MM.1S (cell line): ENCODE data around the gene HGF.

Experiments
- DNase-seq: peaks from one replicate; pipeline ENCODE4 v3.0.0-alpha.2; 2015
- H2AFZ ChIP-seq: fragments of 300-600 bp; sonication (generic); 2 replicates; pipeline ENCODE4 v1.6.0; 2016; ENCODE audit warnings: antibody characterized with exemption, low read length
- H3F3A ChIP-seq: fragments of 300-600 bp; sonication (generic); 2 replicates; pipeline ENCODE4 v1.6.1; 2016; ENCODE audit warnings: mild to moderate bottlenecking, antibody characterized with exemption, low read length, moderate library complexity, mixed read lengths; ENCODE audit not compliant: insufficient read depth
- H3K27ac ChIP-seq: fragments of 300-600 bp; sonication (generic); 2 replicates; pipeline ENCODE4 v1.5.1; 2016; ENCODE audit warnings: mild to moderate bottlenecking, low read length
- H3K27me3 ChIP-seq: fragments of 300-600 bp; sonication (generic); replicated peaks from 2 replicates; pipeline ENCODE4 v1.6.0; 2016; ENCODE audit warnings: low read length; ENCODE audit not compliant: insufficient read depth
- H3K36me3 ChIP-seq: fragments of 300-600 bp; sonication (generic); replicated peaks from 2 replicates; pipeline ENCODE4 v1.6.1; 2016; ENCODE audit warnings: mild to moderate bottlenecking, low read length, mixed read lengths; ENCODE audit not compliant: insufficient read depth
- H3K4me1 ChIP-seq: fragments of 300-600 bp; sonication (generic); 2 replicates; pipeline ENCODE4 v1.6.1; 2016; ENCODE audit warnings: low read length, mixed read lengths
- H3K4me2 ChIP-seq: fragments of 300-600 bp; sonication (generic); 2 replicates; pipeline ENCODE4 v1.6.0; 2016; ENCODE audit warnings: low read depth, low read length
- H3K4me3 ChIP-seq: fragments of 300-600 bp; sonication (generic); 2 replicates; pipeline ENCODE4 v1.5.1; 2016; ENCODE audit warnings: low read length, mixed read lengths
- H3K79me2 ChIP-seq: fragments of 300-600 bp; sonication (generic); 2 replicates; pipeline ENCODE4 v1.6.1; 2016; ENCODE audit warnings: mixed run types, low read length, mixed read lengths
- H3K9ac ChIP-seq: fragments of 300-600 bp; sonication (generic); 2 replicates; pipeline ENCODE4 v1.6.1; 2016; ENCODE audit warnings: low read length, mixed read lengths
- H3K9me2 ChIP-seq: fragments of 300-600 bp; sonication (generic); replicated peaks from 2 replicates; pipeline ENCODE4 v1.6.1; 2016; ENCODE audit warnings: mild to moderate bottlenecking, low read length, mixed read lengths; ENCODE audit not compliant: insufficient read depth
- H3K9me3 ChIP-seq: fragments of 300-600 bp; sonication (generic); replicated peaks from 2 replicates; pipeline ENCODE4 v1.6.1; 2016; ENCODE audit warnings: mild to moderate bottlenecking, low read length, mixed read lengths; ENCODE audit not compliant: insufficient read depth
- H4K20me1 ChIP-seq: fragments of 300-600 bp; sonication (generic); 2 replicates; pipeline ENCODE4 v1.6.1; 2016; ENCODE audit warnings: mild to moderate bottlenecking, low read length, moderate library complexity, mixed read lengths; ENCODE audit not compliant: insufficient read depth
- CTCF ChIP-seq: fragments of 300-600 bp; sonication (generic); IDR thresholded peaks from 2 replicates; pipeline ENCODE4 v1.5.1; 2016; ENCODE audit warnings: antibody characterized with exemption, low read length, mixed read lengths
- EZH2 ChIP-seq: fragments of 300-600 bp; sonication (generic); optimal IDR thresholded peaks from 2 replicates; pipeline ENCODE3; 2017; ENCODE audit warnings: low read depth, mild to moderate bottlenecking, antibody characterized with exemption, low read length, mixed read lengths
- EZH2phosphoT487 ChIP-seq: fragments of 300-600 bp; sonication (generic); IDR thresholded peaks from 2 replicates; pipeline ENCODE4 v1.6.1; 2018; ENCODE audit warnings: antibody characterized with exemption, low read length

Gene HGF

DNA sequence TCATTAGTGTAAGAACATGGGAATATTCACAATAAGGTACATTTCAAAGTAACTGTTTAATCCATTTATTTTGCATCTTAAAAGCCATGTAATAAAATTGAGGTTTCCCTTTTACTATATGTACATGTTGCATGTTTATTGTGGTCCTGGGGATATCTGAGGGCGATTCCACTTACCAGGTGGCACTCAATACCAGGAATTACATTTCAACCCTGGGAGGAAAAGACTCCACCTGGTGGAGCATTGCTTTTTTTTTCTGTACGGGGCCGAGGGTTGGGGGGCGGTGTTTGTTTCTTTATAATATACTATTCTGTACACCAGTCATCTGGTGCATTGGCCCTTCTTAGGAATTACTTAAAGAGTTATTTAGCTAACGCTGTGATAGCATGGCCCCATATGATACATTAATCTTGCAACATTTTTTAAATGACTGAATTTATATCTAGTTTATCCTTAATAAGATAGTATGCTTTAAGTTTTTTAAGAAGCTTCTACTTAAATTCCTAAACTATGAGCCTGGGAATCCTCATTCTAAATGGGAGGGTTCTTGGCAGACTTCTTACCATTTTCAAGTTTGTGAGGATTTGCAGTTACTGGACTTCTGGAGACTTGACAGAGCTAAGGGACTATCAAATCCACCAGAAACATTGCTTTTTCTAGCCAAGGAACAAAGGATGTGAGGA lies 7.2 kb upstream of the HGF start:
- Histone ChIP-seq H3F3A (no peaks in the 10 kb centered on the region), H4K20me1 (no peaks in the 10 kb centered on the region), H3K36me3 (no peaks in the 10 kb centered on the region), H3K9me3 (no peaks in the 10 kb centered on the region), H3K79me2 (no peaks in the 10 kb centered on the region), H3K27me3 (no peaks in the 10 kb centered on the region), H3K4me3 (no peak overlapping the region), H3K4me1 (peaks cover 13% of the 10 kb centered on the region), H3K9me2 (no peaks in the 10 kb centered on the region), H3K4me2 (peak overlapping the region; percentile 24; the same call in 1 of the 2 replicates), H3K27ac (no peak overlapping the region), H3K9ac (no peak overlapping the region), H2AFZ (peak overlapping the region; percentile 52)
- no peak for DNase-seq
- TF ChIP-seq EZH2 (no peak), CTCF (no peak), EZH2phosphoT487 (no peak)

DNA sequence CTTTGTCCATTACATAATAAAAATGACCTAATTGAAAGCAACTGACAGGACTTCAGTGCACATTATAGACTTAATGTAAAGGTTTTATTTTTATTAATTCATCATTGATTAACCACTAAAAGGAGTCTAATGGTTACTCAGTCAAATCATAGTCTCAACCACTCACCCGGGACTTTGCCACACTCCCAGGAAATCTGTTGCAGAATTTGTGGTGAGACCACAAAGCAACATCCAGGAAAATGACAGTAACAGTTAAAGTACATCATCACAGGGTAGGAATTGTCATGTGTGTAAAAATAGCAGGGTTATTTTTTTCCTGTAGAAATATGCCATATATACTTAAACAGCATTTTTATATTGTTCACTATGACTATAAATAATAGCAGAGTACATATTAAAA lies 6.3 kb upstream of the HGF start:
- Histone ChIP-seq H3K36me3 (no peaks in the 10 kb centered on the region), H4K20me1 (no peaks in the 10 kb centered on the region), H3K9me3 (no peaks in the 10 kb centered on the region), H3K4me2 (peak overlapping the region; percentile 24), H3K4me1 (peaks cover 13% of the 10 kb centered on the region), H3K4me3 (no peak overlapping the region), H3K27me3 (no peaks in the 10 kb centered on the region), H2AFZ (peak overlapping the region; percentile 52), H3K27ac (no peak overlapping the region), H3K79me2 (no peaks in the 10 kb centered on the region), H3K9ac (no peak overlapping the region), H3K9me2 (no peaks in the 10 kb centered on the region), H3F3A (no peaks in the 10 kb centered on the region)
- no peak for DNase-seq
- TF ChIP-seq EZH2phosphoT487 (no peak), EZH2 (no peak), CTCF (no peak)

- Histone ChIP-seq H3K4me1 (peaks cover 13% of the 10 kb centered on the region), H3F3A (no peaks in the 10 kb centered on the region), H3K9ac (no peak overlapping the region), H3K4me3 (no peak overlapping the region), H3K79me2 (no peaks in the 10 kb centered on the region), H3K9me2 (no peaks in the 10 kb centered on the region), H3K9me3 (no peaks in the 10 kb centered on the region), H4K20me1 (no peaks in the 10 kb centered on the region), H2AFZ (no peak overlapping the region), H3K27ac (no peak overlapping the region), H3K4me2 (peak overlapping the region; percentile 24; the same call in 1 of the 2 replicates), H3K27me3 (no peaks in the 10 kb centered on the region), H3K36me3 (no peaks in the 10 kb centered on the region)
- no peak for TF ChIP-seq CTCF
- no peak for TF ChIP-seq EZH2phosphoT487
- TF ChIP-seq EZH2: no peak
- no peak for DNase-seq
Observed at GRCh38 chr7:81775560-81775959, 5.7 kb upstream of the HGF start.
